Activated B cell treated with CpG ODN at 0.5 μM for 24 hours (primary cell): ENCODE results near the gene WNT2B. TPM values are rescaled to one million over a fixed set of nuclear protein-coding genes. Genes with fewer than 3 reads are reported as not detected.

Experiments
- ATAC-seq: fragments of 200-7000 bp; cut with Tn5 transposase; one replicate; pipeline ENCODE4 v1.10.0; 2021; ENCODE audit warnings: low read depth, mild to moderate bottlenecking, moderate library complexity
- CTCF ChIA-PET: fragments of 350-600 bp; sonication (Branson Sonifier 250); formaldehyde crosslinking; loops from one replicate; lab custom pipeline; 2021; ENCODE audit warnings: antibody characterized with exemption; lab: Charles Lee
- POLR2A ChIA-PET: fragments of 350-600 bp; sonication (Branson Sonifier 250); formaldehyde crosslinking; loops from one replicate; lab custom pipeline; 2021; ENCODE audit warnings: antibody characterized with exemption; lab: Charles Lee
- DNase-seq: peaks from one replicate; pipeline ENCODE4 v3.0.0; 2022
- H3K27ac Mint-ChIP-seq: one replicate; pipeline ENCODE4 v1.8.0; 2020; ENCODE audit warnings: mixed read lengths
- H3K27me3 Mint-ChIP-seq: one replicate; pipeline ENCODE4 v1.8.0; 2021; ENCODE audit warnings: mixed read lengths
- H3K36me3 Mint-ChIP-seq: one replicate; pipeline ENCODE4 v1.8.0; 2021; ENCODE audit warnings: low read depth, mixed read lengths
- H3K4me1 Mint-ChIP-seq: one replicate; pipeline ENCODE4 v1.8.0; 2021; ENCODE audit warnings: mixed read lengths
- H3K4me3 Mint-ChIP-seq: one replicate; pipeline ENCODE4 v1.8.0; 2020; ENCODE audit warnings: mild to moderate bottlenecking, mixed read lengths
- H3K9me3 Mint-ChIP-seq: one replicate; pipeline ENCODE4 v1.8.0; 2020; ENCODE audit warnings: mixed read lengths
- intact Hi-C: fragments of 100-400 bp; cut with micrococcal nuclease; formaldehyde crosslinking; loops from one replicate; pipeline ENCODE4 v1.15.1; 2024
- total RNA-seq: library from RNA; stranded (reverse); gene quantifications from 2 replicates; pipeline ENCODE4 v1.2.3, GENCODE V29; 2022
- TF ChIP-seq, protein P1 (sequence below): fragments of 200-600 bp; IDR thresholded peaks from one replicate; pipeline ENCODE4 v1.8.0; 2022; ENCODE audit warnings: antibody characterized with exemption, mild to moderate bottlenecking

The WNT2B gene
- total RNA-seq, 1 donor from 2014 or later, result 1.4 TPM

DNA sequence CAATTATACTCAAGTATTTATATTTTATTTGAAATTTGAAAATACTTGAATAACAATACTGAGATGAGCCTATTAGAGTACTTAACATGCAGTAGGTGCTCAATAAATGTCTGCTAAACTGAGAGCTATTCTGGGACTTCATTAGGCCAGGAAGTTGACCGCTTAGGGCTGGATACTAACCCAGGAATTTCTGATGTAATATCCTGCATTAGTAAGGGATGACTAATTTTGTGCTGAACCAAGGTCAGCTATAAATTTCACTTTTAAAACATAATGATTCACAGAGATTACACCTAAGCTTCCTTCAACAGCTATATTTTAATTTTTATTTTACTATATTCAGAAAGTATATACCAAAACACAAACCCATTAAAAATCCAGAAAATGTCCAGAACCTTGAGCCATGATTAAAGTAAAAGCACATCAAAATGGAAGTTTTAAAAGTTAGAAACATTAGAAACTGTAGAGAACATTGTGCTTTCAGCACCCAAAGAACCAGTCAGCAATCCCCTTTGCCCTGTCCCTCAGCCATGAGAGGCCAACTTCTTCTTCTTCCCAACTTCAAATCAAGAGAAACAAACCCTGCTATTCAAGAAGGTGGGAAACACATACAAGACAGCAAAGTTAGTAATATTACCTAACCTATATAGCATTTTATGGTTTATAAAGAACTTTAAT is 35.4 kb downstream of the WNT2B start:
- no peak overlapping the region for H3K4me3 Mint-ChIP-seq
- no peaks in the 10 kb centered on the region for H3K4me1 Mint-ChIP-seq
- H3K27me3 Mint-ChIP-seq, result no peaks in the 10 kb centered on the region
- H3K9me3 Mint-ChIP-seq, result no peaks in the 10 kb centered on the region
- H3K36me3 Mint-ChIP-seq, result peaks cover 20% of the 10 kb centered on the region
- POLR2A ChIA-PET, result interaction anchor here (0.6 kb wide), 1 partner anchor 60 kb away, joined by 3 read pairs; no protein-coding TSS in a partner anchor
- ATAC-seq (no peak), DNase-seq (no peak)
- CTCF ChIA-PET, result no interaction called here
- TF ChIP-seq, protein P1, sequence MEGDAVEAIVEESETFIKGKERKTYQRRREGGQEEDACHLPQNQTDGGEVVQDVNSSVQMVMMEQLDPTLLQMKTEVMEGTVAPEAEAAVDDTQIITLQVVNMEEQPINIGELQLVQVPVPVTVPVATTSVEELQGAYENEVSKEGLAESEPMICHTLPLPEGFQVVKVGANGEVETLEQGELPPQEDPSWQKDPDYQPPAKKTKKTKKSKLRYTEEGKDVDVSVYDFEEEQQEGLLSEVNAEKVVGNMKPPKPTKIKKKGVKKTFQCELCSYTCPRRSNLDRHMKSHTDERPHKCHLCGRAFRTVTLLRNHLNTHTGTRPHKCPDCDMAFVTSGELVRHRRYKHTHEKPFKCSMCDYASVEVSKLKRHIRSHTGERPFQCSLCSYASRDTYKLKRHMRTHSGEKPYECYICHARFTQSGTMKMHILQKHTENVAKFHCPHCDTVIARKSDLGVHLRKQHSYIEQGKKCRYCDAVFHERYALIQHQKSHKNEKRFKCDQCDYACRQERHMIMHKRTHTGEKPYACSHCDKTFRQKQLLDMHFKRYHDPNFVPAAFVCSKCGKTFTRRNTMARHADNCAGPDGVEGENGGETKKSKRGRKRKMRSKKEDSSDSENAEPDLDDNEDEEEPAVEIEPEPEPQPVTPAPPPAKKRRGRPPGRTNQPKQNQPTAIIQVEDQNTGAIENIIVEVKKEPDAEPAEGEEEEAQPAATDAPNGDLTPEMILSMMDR, result no peak
- intact Hi-C loops, result no loop called here
- H3K27ac Mint-ChIP-seq, result no peak overlapping the region

DNA sequence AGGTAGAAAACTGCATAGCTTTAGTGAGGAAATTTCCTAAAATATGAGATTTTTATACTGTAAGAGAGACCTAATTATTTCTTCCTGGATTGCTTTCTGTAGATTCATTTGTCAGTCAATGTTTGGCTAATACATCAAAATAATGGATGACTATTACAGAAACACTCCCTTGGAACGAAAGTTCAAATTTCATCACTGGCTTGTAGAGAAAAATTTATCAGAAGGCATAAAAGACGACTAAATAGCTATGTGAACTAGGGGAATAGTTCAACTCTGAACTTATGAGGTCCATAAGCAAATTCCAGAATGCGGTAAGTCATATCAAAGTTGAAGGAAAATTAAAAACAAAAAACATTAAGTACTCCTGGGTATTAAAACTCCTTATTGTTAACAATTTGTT is 36.0 kb downstream of the WNT2B start:
- no peaks in the 10 kb centered on the region for H3K4me1 Mint-ChIP-seq
- H3K27ac Mint-ChIP-seq, result no peak overlapping the region
- intact Hi-C loops, result no loop called here
- H3K9me3 Mint-ChIP-seq, result no peaks in the 10 kb centered on the region
- no peak for ATAC-seq
- TF ChIP-seq, protein P1, result no peak
- no peaks in the 10 kb centered on the region for H3K27me3 Mint-ChIP-seq
- no peak overlapping the region for H3K4me3 Mint-ChIP-seq
- ChIA-PET CTCF (no interaction called here), POLR2A (no interaction called here)
- peaks cover 19% of the 10 kb centered on the region for H3K36me3 Mint-ChIP-seq
- no peak for DNase-seq

DNA sequence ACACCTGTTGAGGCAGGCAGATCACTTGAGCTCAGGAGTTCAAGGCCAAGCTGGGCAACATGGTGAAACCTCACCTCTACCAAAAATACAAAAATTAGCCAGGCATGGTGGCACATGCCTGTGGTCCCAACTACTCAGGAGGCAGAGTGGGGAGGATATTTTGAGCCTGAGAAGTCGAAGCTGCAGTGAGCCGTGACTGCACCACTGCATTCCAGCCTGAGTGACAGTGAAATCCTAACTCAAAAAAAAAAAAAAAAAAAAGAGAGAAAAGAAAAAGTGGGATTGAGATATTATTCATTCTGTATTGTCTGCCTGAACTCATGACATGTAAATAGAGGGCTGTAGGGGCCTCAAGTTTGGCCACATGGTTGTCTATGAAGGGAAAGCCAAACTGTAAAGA is 37.3 kb downstream of the WNT2B start:
- no peak for DNase-seq
- no peaks in the 10 kb centered on the region for H3K9me3 Mint-ChIP-seq
- H3K27me3 Mint-ChIP-seq, result no peaks in the 10 kb centered on the region
- POLR2A ChIA-PET, result no interaction called here
- no peak overlapping the region for H3K4me3 Mint-ChIP-seq
- no peaks in the 10 kb centered on the region for H3K4me1 Mint-ChIP-seq
- H3K36me3 Mint-ChIP-seq, result peaks cover 8% of the 10 kb centered on the region
- CTCF ChIA-PET, result no interaction called here
- intact Hi-C loops, result no loop called here
- no peak for ATAC-seq
- TF ChIP-seq, protein P1, result no peak
- H3K27ac Mint-ChIP-seq, result no peak overlapping the region

DNA sequence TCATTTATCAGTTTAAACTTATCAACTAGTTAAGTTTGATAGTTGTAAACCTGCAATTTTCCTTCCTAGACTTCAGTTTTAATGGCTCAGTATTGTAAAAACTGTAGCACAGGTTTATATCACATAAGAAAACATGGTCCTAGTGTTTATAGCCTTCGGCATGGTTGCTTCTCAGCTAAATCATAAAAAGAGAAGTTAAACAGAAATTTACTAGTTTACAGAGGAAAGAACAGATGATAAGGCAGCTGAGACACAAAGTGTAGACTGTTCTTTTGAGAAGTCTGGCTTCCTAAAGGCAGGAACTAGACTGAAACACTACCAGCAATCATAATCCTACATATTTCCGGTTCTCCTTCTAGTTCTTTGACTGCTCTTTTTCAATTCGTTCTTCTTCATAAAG is 39.8 kb downstream of the WNT2B start:
- POLR2A ChIA-PET, result interaction anchor here (0.6 kb wide), 1 partner anchor 35 kb away, joined by 4 read pairs; no protein-coding TSS in a partner anchor
- ATAC-seq, result no peak
- no peak overlapping the region for H3K4me3 Mint-ChIP-seq
- H3K4me1 Mint-ChIP-seq, result no peaks in the 10 kb centered on the region
- CTCF ChIA-PET, result no interaction called here
- intact Hi-C loops, result no loop called here
- H3K9me3 Mint-ChIP-seq, result no peaks in the 10 kb centered on the region
- H3K27me3 Mint-ChIP-seq, result no peaks in the 10 kb centered on the region
- H3K27ac Mint-ChIP-seq, result no peak overlapping the region
- peaks cover 5% of the 10 kb centered on the region for H3K36me3 Mint-ChIP-seq
- DNase-seq, result no peak
- TF ChIP-seq, protein P1, result no peak

DNA sequence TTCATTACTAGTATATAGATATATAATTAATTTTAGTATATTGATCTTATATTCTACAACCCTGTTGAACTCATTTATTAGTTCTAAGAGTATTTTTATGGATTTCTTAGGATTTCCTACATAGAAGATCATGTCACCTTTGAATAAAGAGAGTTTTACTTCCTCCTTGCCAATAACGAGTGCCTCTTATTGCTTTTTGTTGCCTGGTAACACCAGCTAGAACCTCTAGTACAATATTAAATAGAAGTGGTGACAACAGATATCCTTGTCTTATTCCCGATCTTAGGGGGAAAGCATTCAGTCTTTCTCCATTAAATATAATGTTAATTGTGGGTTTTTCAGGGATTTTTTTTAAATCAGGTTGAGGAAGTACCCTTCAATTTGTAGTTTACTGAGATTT is 40.8 kb downstream of the WNT2B start:
- Mint-ChIP-seq H3K4me1 (no peaks in the 10 kb centered on the region), H3K36me3 (peaks cover 9% of the 10 kb centered on the region), H3K27ac (no peak overlapping the region), H3K9me3 (no peaks in the 10 kb centered on the region), H3K4me3 (no peak overlapping the region), H3K27me3 (no peaks in the 10 kb centered on the region)
- POLR2A ChIA-PET, result no interaction called here
- no peak for DNase-seq
- TF ChIP-seq, protein P1, result no peak
- ATAC-seq, result no peak
- CTCF ChIA-PET, result no interaction called here
- intact Hi-C loops, result no loop called here
